Coronary artery (tissue), 2 donors: ENCODE results near the gene ANKRD40.
A peak's percentile ranks its signal among the peaks of the same experiment; 100 is the strongest.

Experiments
- DNase-seq: peaks from one replicate; pipeline ENCODE4 v3.0.0-alpha.2; 2017; ENCODE audit warnings: low spot score
- H3K27ac ChIP-seq, 2 donors: fragments of 200-600 bp; sonication (generic); one replicate each; pipeline ENCODE4 v1.5.1; 2016 to 2019
- H3K4me3 ChIP-seq: fragments of 200-600 bp; sonication (generic); 2 replicates; pipeline ENCODE4 v1.5.1; 2016; ENCODE audit warnings: mild to moderate bottlenecking, moderate library complexity
- TF ChIP-seq, protein P1 (sequence below): fragments of 200-600 bp; sonication (generic); IDR thresholded peaks from one replicate; pipeline ENCODE4 v1.5.1; 2019; ENCODE audit warnings: antibody characterized with exemption

Gene ANKRD40, protein sequence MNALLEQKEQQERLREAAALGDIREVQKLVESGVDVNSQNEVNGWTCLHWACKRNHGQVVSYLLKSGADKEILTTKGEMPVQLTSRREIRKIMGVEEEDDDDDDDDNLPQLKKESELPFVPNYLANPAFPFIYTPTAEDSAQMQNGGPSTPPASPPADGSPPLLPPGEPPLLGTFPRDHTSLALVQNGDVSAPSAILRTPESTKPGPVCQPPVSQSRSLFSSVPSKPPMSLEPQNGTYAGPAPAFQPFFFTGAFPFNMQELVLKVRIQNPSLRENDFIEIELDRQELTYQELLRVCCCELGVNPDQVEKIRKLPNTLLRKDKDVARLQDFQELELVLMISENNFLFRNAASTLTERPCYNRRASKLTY

DNA sequence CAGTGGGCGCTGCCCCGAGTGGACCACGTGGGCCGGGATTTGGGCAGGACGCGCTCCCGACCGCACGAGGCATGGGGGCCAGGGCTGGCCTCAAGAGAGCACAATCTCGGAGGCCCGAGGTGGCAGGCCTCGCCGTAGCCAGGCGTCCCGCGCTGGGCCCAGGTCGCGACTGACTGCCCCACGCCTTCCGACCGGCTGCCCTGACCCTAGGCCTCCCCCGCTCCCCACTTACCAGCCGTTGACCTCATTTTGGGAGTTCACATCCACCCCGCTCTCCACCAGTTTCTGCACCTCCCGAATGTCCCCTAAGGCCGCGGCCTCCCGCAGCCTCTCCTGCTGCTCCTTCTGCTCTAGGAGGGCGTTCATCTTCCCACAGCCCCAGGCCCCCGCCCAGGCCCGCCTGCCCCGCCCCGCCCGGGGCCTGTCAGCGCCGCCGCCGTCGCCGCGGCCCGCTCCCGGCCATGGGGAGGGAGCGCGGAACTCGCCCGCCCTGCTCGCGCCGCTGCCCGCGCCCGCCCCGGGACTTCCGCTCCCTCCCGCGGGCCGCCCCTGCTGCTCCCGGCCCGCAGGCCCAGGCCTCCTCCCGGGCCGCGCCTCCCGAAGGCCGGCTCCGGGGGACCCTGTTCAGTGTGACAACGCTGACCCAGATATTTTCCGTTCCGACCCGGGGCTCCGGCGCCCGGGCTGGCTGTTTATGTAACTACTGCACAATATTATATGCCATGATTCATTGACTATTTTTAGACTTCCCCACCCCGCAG is at the start of gene ANKRD40:
TSS of gene ANKRD40 (minus strand) at position 626 of the 761 bp plus-strand sequence. CDS start at position 366, 260 bp downstream.
- Histone ChIP-seq H3K4me3 (peak within 1 kb of the TSS; percentile 90), H3K27ac (peak within 1 kb of the TSS; percentile 87 to 98)
- DNase-seq = peak; percentile 95
- TF ChIP-seq, protein P1, sequence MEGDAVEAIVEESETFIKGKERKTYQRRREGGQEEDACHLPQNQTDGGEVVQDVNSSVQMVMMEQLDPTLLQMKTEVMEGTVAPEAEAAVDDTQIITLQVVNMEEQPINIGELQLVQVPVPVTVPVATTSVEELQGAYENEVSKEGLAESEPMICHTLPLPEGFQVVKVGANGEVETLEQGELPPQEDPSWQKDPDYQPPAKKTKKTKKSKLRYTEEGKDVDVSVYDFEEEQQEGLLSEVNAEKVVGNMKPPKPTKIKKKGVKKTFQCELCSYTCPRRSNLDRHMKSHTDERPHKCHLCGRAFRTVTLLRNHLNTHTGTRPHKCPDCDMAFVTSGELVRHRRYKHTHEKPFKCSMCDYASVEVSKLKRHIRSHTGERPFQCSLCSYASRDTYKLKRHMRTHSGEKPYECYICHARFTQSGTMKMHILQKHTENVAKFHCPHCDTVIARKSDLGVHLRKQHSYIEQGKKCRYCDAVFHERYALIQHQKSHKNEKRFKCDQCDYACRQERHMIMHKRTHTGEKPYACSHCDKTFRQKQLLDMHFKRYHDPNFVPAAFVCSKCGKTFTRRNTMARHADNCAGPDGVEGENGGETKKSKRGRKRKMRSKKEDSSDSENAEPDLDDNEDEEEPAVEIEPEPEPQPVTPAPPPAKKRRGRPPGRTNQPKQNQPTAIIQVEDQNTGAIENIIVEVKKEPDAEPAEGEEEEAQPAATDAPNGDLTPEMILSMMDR = no peak

DNA sequence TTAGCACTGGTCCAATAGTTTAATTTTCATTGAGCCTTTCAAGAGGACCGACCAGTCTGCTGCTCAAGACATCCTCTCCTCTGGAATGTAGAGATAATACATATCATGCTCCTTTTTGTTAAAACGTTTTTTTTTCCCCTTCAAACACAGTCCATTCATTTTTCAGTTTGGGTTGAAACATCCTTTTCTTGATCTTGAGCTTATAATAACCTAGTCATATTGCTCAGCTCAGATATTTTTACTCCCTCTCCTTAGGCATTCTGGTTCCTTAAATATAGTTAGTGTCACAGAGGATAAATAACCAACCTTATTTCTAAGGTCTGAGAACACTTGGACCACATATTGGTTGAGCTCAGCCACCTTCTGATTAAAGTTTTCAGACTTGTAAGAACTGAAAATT is 46.8 kb upstream of the ANKRD40 start:
- DNase-seq = no peak
- TF ChIP-seq, protein P1 = no peak
- H3K4me3 ChIP-seq = no peak overlapping the region
- no peak overlapping the region for H3K27ac ChIP-seq

DNA sequence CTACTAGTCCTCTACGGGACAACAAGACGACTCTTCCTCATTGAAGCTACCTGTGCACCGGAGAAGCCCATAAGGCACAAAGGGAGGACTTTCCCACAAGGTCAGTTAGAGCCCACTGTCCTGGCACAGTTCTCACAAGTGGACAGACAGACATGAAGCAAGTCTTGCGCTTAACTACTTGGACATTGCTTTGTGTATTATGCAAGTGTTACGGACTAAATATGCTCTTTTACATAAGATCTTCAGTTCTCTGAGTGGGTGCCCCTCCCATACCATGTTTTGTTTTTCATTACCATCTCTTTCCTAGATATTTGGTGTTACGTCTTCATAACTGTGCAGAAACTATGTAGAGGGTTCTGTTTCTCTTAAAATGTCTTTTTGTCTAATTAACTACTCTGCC is 41.5 kb upstream of the ANKRD40 start:
- no peak for DNase-seq
- Histone ChIP-seq H3K27ac (no peak overlapping the region), H3K4me3 (no peak overlapping the region)
- TF ChIP-seq, protein P1 = no peak

DNA sequence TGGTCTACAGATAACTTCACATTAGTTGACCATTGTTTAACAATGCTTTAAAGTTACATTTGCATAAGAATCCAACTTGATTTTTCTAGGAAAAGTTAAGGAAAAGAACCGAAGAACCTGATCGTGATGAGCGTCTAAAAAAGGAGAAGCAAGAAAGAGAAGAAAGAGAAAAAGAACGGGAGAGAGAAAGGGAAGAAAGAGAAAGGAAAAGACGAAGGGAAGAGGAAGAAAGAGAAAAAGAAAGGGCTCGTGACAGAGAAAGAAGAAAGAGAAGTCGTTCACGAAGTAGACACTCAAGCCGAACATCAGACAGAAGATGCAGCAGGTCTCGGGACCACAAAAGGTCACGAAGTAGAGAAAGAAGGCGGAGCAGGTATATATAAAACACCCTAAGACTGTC is 37.9 kb upstream of the ANKRD40 start:
- no peak for DNase-seq
- Histone ChIP-seq H3K4me3 (no peak overlapping the region), H3K27ac (no peak overlapping the region)
- TF ChIP-seq, protein P1 = no peak

DNA sequence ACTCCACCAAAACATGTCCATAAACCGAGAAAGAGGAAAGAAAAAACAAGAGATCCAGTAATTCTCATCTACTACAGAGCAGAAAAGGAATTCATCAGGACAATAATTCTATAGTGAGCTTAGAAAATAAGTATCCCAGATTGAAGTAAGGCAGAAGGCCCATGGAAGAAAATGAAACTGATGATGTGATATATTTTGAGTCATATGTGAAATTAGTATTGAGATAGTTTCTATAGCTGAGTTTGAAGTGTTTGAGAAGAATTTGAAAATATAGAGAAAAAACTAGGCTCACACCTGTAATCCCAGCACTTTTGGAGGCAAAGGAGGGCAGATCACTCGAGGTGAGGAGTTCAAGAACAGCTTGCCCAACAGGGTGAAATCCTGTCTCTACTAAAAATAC is 31.4 kb upstream of the ANKRD40 start:
- TF ChIP-seq, protein P1 = no peak
- DNase-seq = no peak
- Histone ChIP-seq H3K4me3 (no peak overlapping the region), H3K27ac (no peak overlapping the region)

DNA sequence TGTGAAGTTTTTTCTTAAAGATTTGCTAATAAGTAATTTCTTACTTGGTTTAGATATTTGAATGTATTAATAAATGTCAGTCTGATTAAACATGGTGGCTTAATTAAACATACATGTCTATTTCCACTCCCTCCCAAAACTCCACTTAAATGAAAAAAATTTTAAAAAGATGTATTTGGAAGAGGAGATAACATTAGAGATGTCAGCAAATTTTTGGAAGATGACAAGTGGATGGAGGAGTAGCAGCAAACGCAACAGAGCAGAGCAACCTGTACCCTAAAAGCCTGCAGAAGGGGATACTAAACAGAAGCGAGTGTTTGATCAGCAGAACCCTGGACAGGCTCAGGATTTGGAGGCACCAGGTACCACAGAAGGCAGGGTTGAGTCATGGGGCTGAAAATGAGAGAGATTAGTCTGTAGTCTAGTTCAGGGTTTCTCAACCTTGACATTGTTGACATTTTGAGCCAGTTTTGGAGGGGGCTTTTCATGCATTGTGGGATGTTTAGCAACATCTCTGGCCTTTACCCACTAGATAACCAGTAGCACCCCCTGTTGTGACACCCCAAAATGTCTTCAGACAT is 29.5 kb upstream of the ANKRD40 start:
- Histone ChIP-seq H3K27ac (no peak overlapping the region), H3K4me3 (no peak overlapping the region)
- TF ChIP-seq, protein P1 = no peak
- no peak for DNase-seq
